Transverse colon (tissue), 4 donors: ENCODE measurements around the gene GDNF.

Experiments used
- POLR2A ChIP-seq: fragments of 450-650 bp; IDR thresholded peaks from one replicate; pipeline ENCODE4 v1.6.1; 2016; ENCODE audit warnings: antibody characterized with exemption, mild to moderate bottlenecking, moderate library complexity
- POLR2AphosphoS5 ChIP-seq, 3 donors: sonication (generic); formaldehyde crosslinking; IDR thresholded peaks; one replicate each; pipeline ENCODE4 v1.6.1; 2016; ENCODE audit warnings: antibody characterized with exemption in 3 of 3
- TF ChIP-seq, protein P1 (sequence below), 5 experiments: fragments of 200-600 bp in 3 of 5; fragments of 450-650 bp in 2 of 5; sonication (generic) in 3 of 5; IDR thresholded peaks; 1 replicate in 2 of 5; 2 replicates in 3 of 5; pipeline ENCODE4 v1.5.1; 2016 to 2017; ENCODE audit warnings: antibody characterized with exemption in 5 of 5, inconsistent platforms in 3 of 5, mild to moderate bottlenecking in 2 of 5, moderate library complexity in 1 of 5

DNA sequence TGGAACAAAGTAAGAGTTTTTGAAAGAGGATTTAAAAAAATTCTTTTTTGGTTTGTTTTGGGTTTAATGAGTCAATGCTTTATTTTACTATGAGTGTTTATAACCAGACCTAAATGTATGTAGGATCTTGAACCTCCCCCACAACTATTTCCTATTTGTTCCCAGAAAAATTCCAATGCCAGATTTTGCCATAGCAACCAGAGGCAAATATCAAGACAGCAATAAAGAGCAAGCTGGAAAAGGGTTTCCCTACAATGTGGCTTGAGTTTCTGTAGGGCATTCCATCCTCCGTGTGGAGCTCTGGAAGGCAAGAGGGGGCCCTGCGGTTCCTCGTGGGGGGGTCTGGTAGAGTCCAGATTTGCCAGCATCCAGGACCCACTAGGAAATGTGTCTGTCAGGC, 27.8 kb upstream of the GDNF start:
- TF ChIP-seq, protein P1, sequence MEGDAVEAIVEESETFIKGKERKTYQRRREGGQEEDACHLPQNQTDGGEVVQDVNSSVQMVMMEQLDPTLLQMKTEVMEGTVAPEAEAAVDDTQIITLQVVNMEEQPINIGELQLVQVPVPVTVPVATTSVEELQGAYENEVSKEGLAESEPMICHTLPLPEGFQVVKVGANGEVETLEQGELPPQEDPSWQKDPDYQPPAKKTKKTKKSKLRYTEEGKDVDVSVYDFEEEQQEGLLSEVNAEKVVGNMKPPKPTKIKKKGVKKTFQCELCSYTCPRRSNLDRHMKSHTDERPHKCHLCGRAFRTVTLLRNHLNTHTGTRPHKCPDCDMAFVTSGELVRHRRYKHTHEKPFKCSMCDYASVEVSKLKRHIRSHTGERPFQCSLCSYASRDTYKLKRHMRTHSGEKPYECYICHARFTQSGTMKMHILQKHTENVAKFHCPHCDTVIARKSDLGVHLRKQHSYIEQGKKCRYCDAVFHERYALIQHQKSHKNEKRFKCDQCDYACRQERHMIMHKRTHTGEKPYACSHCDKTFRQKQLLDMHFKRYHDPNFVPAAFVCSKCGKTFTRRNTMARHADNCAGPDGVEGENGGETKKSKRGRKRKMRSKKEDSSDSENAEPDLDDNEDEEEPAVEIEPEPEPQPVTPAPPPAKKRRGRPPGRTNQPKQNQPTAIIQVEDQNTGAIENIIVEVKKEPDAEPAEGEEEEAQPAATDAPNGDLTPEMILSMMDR (IDR thresholded peaks at IDR 0.05), result no peak
- TF ChIP-seq POLR2AphosphoS5 (IDR thresholded peaks at IDR 0.05) (no peak), POLR2A (no peak)
